Neutrophil (primary cell): ENCODE measurements around the gene RBBP7.

Experiments
- H3K27ac ChIP-seq: fragments of 200-600 bp; sonication (generic); 2 replicates; pipeline ENCODE4 v1.5.1; 2016; ENCODE audit warnings: mild to moderate bottlenecking, moderate library complexity
- H3K27me3 ChIP-seq: fragments of 200-600 bp; sonication (generic); 2 replicates; pipeline ENCODE4 v1.6.0; 2016; ENCODE audit warnings: mild to moderate bottlenecking
- H3K36me3 ChIP-seq: fragments of 200-600 bp; sonication (generic); 2 replicates; pipeline ENCODE4 v1.5.1; 2017
- H3K4me1 ChIP-seq, 2 experiments: fragments of 200-600 bp in 1 of 2; sonication (generic) in 1 of 2; 1 replicate in 1 of 2; 2 replicates in 1 of 2; pipeline versions ENCODE4 v1.5.1 to v1.6.1; 2013 to 2016; ENCODE audit warnings: low read depth in 1 of 2, low read length in 1 of 2, mild to moderate bottlenecking in 1 of 2, moderate library complexity in 1 of 2; ENCODE audit not compliant: control insufficient read depth in 1 of 2, insufficient read depth in 1 of 2
- H3K4me3 ChIP-seq, 2 experiments: fragments of 200-600 bp in 1 of 2; sonication (generic) in 1 of 2; 1 replicate in 1 of 2; 2 replicates in 1 of 2; pipeline ENCODE4 v1.5.1; 2013 to 2016; ENCODE audit warnings: low read depth in 1 of 2, low read length in 1 of 2, mild to moderate bottlenecking in 1 of 2, moderate library complexity in 1 of 2
- H3K9me3 ChIP-seq: fragments of 200-600 bp; sonication (generic); 2 replicates; pipeline ENCODE4 v1.5.1; 2016
- TF ChIP-seq, protein P1 (sequence below): fragments of 200-600 bp; sonication (generic); IDR thresholded peaks from 2 replicates; pipeline ENCODE4 v1.5.1; 2016; ENCODE audit warnings: antibody characterized with exemption

Gene RBBP7

DNA sequence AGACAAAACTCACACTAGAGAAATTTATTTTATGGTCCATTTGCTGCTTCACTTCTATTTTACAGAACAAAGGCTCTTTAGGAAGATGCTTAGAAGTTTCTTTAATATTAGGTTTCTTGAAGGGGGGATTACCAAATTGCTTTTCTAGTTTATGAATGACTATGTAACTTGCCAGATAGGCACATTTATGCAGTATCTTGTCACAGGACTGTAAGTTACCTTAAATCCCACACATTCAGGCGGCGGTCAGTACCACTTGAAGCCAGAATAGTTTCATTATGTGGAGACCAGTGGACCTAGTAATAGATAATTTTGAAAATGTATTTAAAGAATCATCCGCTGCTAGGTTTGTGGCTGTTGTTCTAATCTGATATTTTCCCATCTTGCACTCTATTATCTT is 18.3 kb downstream of the RBBP7 start:
- H3K27ac ChIP-seq, result no peak overlapping the region
- TF ChIP-seq, protein P1, sequence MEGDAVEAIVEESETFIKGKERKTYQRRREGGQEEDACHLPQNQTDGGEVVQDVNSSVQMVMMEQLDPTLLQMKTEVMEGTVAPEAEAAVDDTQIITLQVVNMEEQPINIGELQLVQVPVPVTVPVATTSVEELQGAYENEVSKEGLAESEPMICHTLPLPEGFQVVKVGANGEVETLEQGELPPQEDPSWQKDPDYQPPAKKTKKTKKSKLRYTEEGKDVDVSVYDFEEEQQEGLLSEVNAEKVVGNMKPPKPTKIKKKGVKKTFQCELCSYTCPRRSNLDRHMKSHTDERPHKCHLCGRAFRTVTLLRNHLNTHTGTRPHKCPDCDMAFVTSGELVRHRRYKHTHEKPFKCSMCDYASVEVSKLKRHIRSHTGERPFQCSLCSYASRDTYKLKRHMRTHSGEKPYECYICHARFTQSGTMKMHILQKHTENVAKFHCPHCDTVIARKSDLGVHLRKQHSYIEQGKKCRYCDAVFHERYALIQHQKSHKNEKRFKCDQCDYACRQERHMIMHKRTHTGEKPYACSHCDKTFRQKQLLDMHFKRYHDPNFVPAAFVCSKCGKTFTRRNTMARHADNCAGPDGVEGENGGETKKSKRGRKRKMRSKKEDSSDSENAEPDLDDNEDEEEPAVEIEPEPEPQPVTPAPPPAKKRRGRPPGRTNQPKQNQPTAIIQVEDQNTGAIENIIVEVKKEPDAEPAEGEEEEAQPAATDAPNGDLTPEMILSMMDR, result no peak
- H3K27me3 ChIP-seq, result no peaks in the 10 kb centered on the region
- no peaks in the 10 kb centered on the region for H3K9me3 ChIP-seq
- peaks cover 4% of the 10 kb centered on the region for H3K36me3 ChIP-seq
- H3K4me3 ChIP-seq, result no peak overlapping the region
- no peaks in the 10 kb centered on the region for H3K4me1 ChIP-seq

DNA sequence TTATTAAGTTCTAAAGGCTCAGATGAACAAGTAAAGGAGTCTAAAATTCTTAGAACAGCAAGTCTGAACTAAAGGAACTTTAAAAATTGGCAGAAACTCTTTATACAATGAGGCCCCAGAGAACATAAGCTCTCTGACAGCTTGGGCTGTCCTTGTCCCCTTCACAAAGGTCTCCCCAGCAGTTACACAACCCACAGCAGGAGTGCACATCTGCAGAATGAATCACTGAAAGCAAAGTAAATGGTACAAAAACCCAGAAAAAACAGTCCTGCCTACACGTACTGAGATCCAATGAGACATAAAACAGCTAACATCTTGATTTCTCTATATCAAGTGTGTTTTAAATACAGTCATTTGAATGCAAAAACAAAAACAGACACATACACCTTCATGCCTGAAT is 18.7 kb downstream of the RBBP7 start:
- Histone ChIP-seq H3K4me1 (no peaks in the 10 kb centered on the region), H3K27me3 (no peaks in the 10 kb centered on the region), H3K4me3 (no peak overlapping the region), H3K27ac (no peak overlapping the region), H3K36me3 (peaks cover 4% of the 10 kb centered on the region), H3K9me3 (no peaks in the 10 kb centered on the region)
- TF ChIP-seq, protein P1, result no peak

DNA sequence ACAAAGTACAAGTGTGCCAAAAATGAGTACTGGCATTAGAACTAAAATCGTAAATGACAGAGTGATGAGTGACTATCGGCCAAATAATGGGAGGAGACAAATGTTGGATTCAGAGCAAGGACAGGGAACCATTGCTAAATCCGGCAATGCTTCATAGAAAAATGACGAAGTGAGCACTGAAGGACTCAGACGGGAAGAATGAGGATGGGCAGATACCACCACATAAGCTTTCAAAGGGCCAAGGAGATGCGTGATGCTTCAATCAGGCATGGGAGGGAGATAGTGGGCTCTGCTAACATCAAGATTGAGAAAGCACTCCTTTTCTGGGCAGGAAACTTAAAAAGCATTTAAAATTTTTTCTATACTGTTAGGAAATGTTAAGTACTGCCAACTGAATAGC is 21.6 kb downstream of the RBBP7 start:
- no peaks in the 10 kb centered on the region for H3K27me3 ChIP-seq
- no peaks in the 10 kb centered on the region for H3K4me1 ChIP-seq
- peaks cover 24% of the 10 kb centered on the region for H3K36me3 ChIP-seq
- no peak overlapping the region for H3K27ac ChIP-seq
- no peak overlapping the region for H3K4me3 ChIP-seq
- H3K9me3 ChIP-seq, result no peaks in the 10 kb centered on the region
- TF ChIP-seq, protein P1, result no peak

DNA sequence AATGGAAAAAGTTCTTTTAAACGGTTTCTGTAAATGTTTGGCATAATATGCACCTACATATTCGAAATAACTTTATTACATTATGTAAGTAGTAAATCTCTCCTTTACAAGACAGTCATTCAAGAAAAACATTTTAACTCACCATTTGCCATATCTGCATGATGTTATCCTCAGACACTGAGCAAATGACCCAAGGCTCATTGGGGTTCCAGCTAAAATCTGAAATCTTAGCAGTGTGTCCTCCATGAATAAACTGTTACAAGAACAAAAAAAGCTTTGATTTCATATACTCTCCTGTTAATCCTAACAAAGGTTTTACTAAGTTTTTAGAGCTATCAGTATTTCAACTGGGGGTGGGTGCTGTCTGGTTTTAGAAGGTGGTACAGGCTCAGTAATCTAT is 24.5 kb downstream of the RBBP7 start:
- Histone ChIP-seq H3K4me1 (no peaks in the 10 kb centered on the region), H3K9me3 (no peaks in the 10 kb centered on the region), H3K27ac (no peak overlapping the region), H3K4me3 (no peak overlapping the region), H3K36me3 (peaks cover 38% of the 10 kb centered on the region), H3K27me3 (no peaks in the 10 kb centered on the region)
- TF ChIP-seq, protein P1, result no peak

DNA sequence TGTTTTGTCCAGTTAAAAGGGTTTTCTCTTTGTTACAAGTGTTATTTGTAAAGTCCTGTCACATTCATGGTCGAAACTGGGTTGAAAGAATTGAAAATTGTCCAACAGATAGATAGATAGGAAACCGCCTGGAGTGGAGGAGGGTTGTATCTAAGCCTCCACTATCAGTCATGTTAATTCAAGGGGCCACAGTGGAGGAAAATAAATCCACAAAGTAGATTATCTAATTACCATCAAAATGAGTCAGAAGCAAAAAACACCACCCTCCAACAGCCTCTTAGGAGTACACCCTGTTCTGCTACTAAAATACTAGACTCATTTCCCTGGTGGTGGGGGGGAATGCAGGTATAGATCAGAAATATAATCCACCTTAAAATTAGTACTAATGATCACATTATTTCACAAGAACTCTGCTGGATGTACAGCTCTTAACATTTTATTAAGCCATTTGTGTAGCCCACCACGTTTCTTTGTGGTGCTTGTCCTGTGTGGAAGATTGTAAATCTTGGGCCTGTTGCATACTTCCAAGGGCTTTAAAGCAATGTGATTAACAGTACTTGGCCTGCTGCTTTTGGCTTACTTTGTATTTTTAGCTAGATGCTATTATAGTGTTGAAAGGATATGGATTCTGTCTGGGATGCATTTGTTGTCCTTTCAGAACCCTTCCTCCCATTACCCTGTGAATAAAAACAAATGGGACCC is 26.8 kb downstream of the RBBP7 start:
- TF ChIP-seq, protein P1, result no peak
- Histone ChIP-seq H3K4me1 (no peaks in the 10 kb centered on the region), H3K27me3 (no peaks in the 10 kb centered on the region), H3K36me3 (peaks cover 57% of the 10 kb centered on the region), H3K27ac (no peak overlapping the region), H3K4me3 (no peak overlapping the region), H3K9me3 (no peaks in the 10 kb centered on the region)

DNA sequence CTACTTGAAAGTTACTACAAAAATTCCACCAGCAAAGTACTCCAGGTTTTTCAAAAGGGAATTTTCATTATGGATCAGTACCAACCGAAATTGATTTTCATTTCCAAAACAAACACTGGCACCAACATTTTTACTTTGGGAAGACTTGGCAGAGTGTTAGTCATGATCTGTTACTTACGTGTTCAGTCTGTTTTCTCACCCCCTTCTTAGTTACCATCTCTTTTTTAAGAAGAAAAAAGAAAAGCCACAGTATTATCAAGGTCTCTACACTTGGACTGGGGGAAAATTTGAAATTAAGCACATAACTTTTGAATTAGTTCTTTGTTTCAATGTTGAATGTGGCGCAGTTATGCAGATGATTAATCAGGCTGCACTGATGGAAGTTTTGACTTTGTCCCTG is 27.5 kb downstream of the RBBP7 start:
- Histone ChIP-seq H3K36me3 (peaks cover 57% of the 10 kb centered on the region), H3K9me3 (no peaks in the 10 kb centered on the region), H3K4me1 (no peaks in the 10 kb centered on the region), H3K27me3 (no peaks in the 10 kb centered on the region), H3K27ac (no peak overlapping the region), H3K4me3 (no peak overlapping the region)
- TF ChIP-seq, protein P1, result no peak
